HG02610 (cell line): ENCODE results near the gene CACNA1H.

Experiments
- ATAC-seq: cut with Tn5 transposase; IDR thresholded peaks from one replicate; pipeline ENCODE4 v1.9.1; 2021; ENCODE audit warnings: mild to moderate bottlenecking, moderate library complexity; ENCODE audit not compliant: unreplicated experiment

CACNA1H gene

DNA sequence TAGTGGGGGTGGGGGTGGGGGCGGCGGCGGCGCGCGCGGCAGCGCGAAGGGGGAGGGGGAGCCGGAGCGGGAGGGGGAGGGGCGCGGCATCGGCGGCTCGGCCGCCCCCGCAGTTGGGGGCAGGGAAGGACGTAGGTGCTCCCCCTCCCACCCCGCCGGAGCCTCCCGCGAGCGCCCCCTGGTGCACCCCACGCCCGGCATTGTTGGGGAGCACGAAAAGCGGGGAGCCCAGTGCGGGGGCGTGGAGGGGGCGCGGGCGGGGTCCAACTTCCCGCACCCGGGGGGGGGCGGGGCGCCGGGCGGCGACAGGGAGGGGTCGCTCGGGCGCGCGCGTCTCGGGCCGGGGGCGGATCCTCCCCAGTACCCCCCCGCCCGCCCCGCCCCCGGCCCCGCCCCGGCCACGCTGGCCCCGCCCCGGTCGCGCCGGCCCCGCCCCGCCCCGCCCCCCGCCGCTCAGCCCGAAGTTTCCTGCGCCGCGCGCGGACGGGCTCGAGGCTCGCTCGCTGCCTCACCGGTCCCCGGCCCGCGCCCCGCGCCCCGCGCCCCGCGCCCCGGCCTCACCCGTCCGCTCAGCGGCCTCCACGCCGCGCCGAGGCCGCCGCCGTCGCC is at the start of gene CACNA1H:
Gene CACNA1H (plus strand): TSS at position 456 of the 609 bp plus-strand sequence. CDS start 632 bp downstream, outside the sequence.
- no peak for ATAC-seq

DNA sequence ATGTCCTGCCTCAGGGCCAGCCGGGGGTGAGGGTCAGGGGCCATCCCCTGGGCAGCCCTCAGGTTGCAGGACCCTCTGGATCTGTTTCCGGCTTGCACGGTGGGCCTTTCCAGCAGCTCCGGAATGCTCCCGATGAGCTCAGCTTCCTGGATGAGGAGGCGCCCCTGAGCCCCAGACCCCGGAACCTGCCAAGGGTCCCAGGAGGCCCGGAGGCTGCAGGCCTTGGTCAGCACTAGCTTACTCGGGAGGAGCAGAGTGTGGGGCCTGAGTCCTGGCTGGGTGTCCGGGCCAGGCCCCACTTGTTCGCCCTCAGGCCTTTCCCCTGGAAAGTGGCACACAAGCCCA is 49.3 kb upstream of the CACNA1H start:
- ATAC-seq, result no peak

DNA sequence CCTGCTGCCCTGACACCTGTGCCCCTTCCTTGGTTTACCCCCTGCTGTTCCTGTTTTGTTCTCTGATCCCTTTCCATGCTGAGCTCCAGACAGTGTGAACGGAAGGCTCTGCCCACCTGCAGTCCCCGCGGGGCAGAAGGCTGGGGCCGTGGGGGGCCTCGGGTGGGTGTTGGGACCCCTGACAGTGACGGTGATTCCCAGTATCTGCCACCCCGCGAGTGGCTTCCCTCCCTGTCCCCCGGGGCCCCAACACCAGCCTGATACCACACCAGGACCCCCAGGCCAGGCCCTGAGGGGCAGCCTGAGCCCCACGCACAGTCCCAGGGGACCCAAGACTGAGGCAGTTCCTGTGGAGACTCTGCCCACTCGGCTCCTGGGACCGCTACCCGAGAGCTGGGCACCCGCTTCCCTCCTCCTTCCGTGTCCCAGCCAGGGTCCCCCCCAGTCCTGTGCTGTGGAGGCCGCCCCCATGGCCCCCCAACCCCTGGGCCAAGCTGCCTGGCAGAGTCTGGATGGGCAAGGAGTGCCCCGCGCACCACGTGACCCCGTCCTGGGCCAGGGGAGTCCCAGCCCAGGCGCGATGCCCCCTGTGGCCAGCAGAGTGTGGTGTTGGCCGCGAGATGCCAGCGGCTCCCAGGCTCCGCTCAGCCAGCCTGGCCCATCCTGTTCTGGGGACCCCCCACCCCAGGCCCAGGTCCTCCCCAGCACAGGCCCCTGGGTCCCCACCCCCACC is 46.9 kb upstream of the CACNA1H start:
- ATAC-seq, result no peak

DNA sequence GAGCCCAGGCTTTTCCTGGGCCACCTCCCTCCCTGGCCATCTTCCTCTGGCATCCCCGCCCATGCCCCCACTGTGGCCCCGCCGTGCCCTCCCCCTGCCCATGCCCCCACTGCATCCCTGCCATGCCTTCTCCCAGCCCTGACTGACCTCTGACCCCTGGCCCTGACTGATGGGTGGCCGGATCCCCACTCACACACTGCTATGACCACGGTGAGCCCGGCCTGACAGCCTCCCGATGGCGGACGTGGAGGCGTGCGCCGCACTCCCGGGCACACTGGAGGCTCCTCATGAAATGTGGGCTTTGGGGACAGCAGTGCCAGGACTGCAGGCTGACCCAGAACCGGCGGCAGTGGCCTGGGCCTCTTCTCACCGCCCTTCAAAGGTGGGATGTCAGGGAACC is 46.2 kb upstream of the CACNA1H start:
- no peak for ATAC-seq

DNA sequence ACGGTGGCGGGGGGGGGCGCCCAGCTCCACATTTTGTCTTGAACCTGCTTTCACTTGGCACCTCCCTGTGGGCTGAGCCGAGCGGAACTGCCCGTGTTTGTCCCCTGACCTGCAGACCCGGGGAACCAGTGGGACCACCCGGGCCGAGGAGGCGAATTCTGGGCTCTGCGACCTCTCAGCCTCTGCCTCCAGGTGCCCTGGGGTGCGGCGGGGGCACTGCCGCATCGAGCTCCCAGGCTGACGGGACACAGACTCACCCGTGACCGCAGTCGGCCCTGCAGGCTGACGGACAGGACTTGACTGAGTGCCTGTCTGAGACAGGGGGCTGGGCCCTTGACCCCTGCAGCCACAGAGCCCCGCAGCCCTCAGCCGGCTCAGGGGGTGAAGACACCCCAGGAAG is 45.8 kb upstream of the CACNA1H start:
- ATAC-seq, result no peak

DNA sequence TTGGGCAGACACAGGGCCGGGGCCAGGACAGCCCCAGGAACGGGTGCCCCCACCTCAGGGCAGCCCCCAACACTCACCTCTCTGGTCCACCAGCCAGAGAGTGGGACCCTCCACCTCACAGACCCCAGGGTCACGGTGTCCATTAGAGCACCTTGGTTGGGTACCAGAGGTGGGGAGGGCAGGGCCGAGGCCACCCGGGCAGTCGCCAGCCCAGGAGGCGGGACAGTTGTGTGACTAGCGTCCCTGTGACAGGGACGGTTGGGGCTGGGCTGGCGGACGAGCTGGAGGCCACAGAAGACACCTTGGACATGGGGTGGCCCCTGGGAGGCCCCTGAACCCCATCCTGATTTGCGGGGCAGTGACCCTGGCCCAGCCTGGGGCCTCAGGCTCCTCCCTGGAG is 45.2 kb upstream of the CACNA1H start:
- ATAC-seq, result no peak

DNA sequence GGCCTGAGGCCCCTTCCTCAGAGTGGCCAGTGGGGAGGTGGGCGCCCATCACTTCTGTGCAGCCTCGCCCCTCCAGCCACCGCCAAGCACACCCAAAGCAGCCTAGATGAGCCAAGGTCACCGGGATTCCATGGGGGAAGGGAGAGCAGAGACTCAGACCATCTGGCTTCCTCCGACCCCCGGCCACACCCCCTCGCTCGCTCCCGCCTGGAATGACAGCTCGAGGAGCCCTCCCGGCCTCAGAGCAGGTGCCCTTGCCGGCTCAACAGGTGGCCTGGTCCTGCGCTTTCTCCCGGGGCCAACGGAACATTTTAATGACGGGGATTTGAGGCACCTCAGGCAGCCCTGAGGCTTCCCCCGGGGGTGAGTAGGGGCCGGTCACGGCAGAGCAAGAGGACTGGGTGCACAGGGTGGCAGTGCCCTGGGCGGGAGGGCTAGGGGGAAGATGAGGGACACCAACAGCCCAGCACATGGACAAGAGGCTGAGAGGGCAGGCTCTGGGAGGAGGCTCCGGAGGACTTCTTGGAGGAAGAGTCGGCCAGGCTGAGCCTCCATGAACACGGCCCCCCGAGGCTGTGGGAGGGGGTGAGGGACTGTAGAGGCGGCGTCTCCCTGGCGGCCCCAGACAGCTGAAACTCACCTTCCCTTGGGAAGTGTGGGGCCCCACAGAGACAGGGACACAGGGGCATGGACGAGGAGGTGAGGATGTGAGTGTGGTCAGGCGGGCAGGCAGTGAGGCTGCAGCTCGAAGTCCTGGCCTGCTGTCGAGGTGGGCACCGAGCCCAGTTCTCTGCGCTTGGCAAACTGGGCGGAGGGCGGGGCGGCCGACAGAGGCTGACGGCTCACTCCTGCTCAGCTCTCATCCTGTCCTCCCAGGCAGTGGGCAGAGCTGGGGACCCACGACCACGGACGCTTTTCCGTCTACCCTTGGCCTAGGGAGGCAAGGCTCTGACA is 44.3 kb upstream of the CACNA1H start:
- ATAC-seq, result no peak

DNA sequence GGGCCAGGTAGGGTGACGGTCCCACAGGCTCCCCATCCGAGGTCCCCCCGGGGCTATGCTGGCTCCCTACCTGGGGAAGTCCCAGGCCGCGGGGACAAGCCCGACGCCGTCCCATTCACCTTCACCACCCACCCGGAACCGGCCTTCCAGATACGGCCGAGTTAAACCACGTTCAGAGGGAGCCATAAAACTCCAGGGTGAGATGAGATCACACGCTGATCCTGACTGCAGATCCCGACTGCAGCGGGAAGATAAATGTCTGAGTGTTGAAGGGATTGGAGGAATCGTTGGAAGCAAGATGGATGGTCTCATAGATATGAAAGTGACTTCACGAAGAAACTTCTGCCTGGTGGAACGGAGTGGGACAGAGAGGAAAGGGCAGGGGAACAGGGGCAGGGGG is 43.3 kb upstream of the CACNA1H start:
- ATAC-seq, result no peak

DNA sequence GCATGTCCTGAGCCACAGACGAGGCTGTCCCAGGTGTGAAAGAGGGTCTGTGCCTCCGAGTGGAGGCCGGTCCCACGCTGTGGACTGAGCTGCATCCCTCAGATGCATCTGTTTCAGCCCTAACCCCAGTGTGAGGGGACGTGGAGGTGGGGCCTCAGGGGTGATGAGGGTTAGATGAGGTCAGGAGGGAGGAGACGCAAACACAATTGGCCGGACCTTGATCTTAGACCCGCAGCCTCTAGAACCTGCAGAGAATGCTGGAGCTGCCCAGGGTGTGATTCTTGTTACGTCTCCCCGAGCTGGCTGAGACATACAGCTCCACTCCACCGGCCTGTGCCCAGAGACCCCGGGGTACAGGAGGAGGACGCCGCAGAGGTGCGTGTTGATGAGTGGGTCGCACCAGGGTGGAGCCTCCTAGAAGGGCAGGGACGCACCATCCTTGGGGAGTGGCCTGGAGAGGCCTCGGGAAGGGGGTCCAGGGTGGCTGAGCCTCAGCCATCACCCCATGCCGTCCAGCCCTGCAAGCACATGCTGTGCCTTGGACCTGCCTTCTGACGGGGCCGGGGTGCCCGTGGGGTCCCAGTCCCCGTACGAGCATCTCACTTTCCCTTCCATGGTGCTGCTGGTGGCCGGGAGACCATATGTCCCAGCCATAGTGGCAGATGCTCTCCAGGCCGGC is 40.3 kb upstream of the CACNA1H start:
- ATAC-seq, result no peak

DNA sequence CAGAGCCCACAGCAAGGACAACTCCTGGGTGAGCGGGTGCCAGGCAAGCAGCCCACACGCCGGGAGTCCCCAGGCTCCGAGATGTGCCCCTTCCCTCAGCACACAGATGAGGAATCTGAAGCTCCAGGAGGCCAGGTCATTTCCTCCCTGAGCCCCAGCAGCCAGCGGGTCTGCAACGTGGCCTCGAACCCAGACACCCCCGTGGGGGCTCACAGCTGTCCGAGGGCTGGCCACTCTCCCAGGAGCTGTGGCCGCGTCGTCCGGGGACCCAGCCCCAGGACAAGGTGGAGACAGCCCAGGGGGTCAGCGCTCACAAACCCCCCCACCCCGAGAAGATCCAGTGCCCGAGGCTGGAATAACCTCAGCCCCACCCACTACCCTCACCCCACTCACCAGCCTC is 39.4 kb upstream of the CACNA1H start:
- ATAC-seq, result no peak

DNA sequence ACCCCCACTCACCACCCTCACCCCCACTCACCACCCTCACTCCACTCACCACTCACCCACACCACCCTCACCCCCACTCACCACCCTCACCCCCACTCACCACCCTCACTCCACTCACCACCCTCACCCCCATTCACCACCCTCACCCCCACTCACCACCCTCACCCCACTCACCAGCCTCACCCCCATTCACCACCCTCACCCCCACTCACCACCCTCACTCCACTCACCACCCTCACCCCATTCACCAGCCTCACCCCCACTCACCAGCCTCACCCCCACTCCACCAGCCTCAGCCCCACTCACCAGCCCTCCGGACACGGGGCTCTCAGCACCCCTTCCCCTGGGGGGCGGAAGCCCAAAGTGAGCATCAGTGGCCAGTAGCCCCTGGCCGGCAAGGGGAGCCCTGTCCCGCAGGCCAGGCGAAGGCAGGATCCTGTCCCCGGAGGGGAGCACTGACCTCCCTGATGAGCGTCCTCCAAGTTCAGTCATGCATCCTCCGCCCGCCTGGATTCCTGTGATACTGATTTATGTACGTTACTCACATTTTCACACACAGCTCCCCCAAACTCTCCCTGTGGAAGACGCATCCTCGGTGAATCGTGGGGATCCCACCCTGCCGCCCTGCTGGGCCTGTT is 38.9 kb upstream of the CACNA1H start:
- ATAC-seq, result no peak

DNA sequence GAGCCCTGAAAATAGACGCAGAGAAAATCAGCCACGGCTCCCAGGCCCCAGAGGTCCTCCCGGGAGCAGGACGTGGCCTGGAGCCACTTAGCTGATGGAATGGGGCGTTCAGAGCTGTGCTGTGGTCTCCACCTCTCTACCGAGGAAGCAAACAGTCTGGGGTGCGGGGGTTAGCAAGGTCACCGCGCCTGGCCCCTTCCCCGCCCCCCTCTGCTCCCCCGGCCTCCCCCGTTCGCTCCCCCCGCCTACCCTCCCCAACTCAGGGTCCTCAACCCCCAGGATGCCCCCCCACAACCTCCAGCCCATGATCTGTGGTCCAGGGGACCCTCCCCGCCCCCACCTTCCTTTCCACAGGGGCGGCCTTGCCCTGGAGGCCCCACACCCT is 36.2 kb upstream of the CACNA1H start:
- no peak for ATAC-seq

DNA sequence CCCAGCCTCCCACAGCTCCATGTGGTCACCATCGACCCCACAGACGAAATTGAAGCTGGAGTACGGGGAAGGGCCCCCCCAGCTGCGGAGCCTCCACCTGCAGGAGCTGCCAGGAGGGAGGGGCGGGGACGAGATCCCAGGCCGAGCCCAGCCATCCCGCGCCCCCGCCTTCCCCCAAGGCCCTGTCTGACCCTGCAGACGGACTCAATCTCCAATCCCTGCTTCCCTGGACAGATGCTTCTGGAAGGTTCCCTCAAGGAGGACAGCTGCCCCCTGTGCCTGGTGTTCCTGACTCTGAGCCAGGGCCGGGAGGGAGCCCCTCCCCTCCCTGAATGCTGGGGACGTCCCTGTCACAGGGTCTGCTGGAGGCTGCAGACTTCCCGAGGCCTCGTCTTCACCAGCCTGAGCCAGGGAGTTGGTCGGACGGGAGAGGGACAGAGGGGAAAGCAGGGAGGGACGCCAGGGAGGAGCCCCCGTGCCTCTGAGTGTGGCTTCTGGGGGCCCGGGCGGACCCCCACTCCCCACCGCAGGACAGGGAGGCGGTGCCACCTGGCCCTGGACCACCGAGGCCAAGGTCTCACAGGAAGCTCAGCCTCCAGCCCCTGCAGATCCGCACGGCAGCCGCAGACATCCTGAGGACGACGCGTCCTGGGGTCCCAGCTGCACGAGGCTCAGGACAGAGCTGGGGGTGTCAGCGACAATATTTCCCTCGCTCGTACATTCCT is 35.6 kb upstream of the CACNA1H start:
- ATAC-seq, result no peak

DNA sequence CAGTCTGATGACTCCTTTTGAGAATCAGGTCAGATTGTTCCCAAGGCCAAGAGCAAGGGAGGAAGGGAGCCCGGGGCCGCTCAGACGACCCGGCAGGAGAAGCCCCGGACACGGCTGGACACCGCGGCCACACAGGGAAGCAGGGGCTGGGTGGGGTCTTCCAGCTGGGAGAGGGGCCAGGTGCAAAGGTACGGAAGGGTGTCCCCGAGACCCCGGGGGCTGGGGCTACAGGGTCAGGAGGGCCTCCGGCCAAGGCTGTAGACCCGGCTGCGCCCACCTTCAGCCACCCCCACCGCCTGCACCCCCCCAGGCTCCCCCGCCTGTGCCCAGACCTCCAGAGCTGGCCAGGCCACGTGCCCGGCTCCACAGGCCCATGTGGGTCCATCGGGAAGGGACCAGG is 35.0 kb upstream of the CACNA1H start:
- no peak for ATAC-seq

DNA sequence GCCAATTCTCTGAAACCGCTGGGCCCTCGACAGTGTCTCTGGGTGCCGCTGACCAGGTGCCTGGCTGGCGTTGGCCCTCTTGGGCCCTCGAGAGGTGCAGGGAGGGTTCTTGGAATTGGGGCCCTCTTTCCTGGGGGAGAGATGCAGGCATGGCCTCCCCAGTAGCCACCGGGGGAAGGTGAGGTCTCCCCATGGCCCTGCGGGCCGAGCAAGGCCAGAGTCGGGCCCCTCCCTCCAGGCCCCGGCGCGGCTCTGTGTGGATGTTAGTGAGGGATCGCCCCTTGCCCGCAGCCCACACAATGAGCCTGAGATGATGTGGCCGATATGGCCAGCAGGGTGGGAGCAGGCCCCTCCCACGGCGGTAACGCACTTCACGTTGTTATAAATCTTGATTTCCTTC is 33.8 kb upstream of the CACNA1H start:
- ATAC-seq, result no peak

DNA sequence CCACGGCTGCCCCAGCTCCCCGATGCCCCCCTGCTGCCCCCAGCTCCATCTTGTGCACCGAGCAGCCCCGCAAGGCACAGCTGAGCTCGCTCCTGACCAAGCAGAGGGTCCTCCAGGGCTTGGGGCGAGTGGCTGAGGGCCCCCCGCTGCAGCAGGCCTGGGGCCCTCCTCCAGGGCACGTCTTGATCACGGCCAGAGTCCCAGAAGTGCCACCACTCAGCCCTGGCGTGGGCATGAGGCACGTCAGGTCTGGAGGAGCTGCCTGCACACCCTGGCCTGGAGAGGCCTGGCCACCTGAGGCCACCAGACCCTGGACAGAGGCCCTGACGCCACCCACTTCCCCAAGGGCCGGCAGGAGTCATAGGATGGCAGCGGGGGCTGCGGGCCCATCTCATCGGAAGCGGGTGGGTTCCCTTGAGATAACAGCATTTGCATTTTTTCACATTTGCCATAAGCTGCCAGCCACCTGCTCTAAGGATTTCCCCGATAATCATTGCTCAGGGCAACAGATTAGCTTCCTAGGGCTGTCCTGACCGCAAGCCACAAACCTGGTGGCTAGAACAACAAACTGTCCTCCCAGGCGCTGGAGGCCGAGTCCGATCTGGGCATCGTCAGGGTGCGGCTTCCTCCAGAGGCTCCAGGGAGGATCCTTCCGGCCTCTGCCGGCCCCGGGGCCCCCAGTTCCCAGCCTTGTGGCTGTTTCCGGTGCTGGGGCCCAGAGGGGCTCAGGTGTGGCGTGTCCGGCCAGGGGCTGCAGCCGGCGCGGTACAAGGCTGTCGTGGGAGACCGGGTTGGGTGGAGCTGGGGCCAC is 32.9 kb upstream of the CACNA1H start:
- no peak for ATAC-seq

DNA sequence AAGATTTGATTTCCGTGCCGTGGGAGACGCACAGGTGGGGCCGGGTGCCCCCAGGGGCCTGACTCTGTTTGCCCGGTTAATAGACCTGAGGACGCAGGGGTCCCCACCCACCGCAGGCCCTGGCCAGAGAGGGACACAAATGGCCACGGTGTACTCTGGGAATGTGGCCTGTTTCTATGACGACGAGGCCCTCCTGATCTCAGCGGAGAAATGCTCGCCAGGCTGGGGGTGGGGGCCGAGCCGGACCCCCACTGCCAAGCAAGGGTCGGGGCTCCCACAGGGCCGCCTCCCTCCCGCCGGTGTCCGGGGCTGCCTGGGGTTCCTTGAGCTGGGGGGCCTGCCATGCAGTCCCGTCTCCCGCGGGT is 32.3 kb upstream of the CACNA1H start:
- no peak for ATAC-seq

DNA sequence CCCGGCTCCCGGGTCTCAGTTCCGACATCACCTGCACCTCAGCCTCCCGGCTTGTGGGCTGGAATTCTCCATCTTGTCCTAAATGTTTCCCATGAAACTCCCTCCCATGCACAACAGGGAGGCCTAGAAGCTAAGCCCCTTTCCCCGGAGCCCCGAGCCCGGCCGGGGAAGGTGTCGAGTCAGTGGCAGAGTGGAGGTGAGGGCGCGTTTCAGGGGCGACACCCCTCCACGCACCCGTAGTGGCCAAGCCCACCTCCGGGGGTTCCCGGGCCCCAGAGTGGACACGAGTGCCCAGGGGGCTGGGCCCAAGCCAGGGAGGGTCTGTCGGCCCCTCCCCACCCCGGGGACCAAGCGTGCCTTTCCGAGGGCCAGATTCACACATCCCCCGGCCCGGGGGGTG is 31.9 kb upstream of the CACNA1H start:
- no peak for ATAC-seq

DNA sequence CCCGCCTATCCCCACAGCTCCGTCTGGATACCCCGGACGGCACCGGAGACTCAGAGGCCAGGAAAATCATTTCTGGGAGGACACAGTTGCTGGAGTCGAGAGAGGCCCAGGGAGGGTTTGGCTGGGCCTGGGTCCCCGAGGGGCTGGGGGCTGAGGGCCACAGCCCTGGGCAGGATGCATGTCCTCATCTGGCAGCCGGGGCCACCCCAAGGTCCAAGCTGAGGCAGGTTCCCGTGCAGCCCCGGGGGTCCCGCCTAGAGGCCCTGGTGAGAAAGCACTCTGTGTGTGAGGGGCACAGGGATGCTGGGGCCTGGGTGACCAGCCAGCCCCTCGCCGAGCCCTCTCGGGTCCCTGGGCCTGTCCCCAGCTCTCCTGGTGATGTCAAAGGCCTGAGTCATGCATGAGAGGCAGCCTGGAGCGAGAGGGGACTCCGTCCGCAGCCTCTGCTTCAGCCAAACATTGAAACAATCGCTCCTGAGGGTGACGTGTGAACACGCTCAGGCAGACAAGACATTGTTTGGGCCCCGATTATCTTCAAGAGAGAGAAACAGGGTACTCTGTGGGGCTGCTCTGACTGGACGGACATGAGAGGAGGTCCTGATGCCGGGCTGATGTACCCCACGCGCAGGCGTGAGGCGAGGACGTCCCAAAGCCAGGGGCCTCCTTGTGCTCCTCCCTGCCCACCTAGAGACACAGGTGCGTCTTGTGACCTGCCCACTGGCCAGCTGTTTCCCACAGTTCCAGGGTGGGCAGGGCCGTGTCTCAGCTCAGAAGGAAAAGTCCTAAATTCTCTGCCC is 31.1 kb upstream of the CACNA1H start:
- no peak for ATAC-seq
